SK-N-SH treated with all-trans-retinoic acid at 6 μM for 48 hours (cell line): ENCODE measurements around the gene TAPBP.

Experiments
- ATAC-seq: fragments of 200-7000 bp; cut with Tn5 transposase; 3 replicates; pipeline ENCODE4 v1.9.1; 2020; ENCODE audit warnings: mild to moderate bottlenecking, moderate library complexity
- ARNTL ChIP-seq: fragments of 450-650 bp; formaldehyde crosslinking; IDR thresholded peaks from 2 replicates; pipeline ENCODE4 v1.5.0; 2020; ENCODE audit warnings: low read depth, mild to moderate bottlenecking, moderate library complexity, borderline replicate concordance
- BACH2 ChIP-seq: fragments of 250-450 bp; sonication (Bioruptor Pico); IDR thresholded peaks from 2 replicates; pipeline ENCODE4 v1.9.0; 2021; ENCODE audit warnings: mild to moderate bottlenecking, borderline replicate concordance
- CREB5 ChIP-seq: fragments of 250-450 bp; sonication (Bioruptor Pico); IDR thresholded peaks from 2 replicates; pipeline ENCODE4 v1.5.1; 2020; ENCODE audit warnings: low read depth, mild to moderate bottlenecking, moderate library complexity
- CSRNP3 ChIP-seq: fragments of 250-450 bp; sonication (Bioruptor Pico); IDR thresholded peaks from 2 replicates; pipeline ENCODE4 v1.5.1; 2021; ENCODE audit warnings: mild to moderate bottlenecking, moderate library complexity
- ESRRG ChIP-seq: fragments of 250-450 bp; sonication (Bioruptor Pico); IDR thresholded peaks from 2 replicates; pipeline ENCODE4 v1.6.1; 2021; ENCODE audit warnings: mild to moderate bottlenecking
- GLIS3 ChIP-seq: fragments of 250-450 bp; sonication (Bioruptor Pico); IDR thresholded peaks from 2 replicates; pipeline ENCODE4 v1.5.0; 2020; ENCODE audit warnings: mild to moderate bottlenecking, moderate library complexity
- ISL1 ChIP-seq: fragments of 250-450 bp; sonication (Bioruptor Pico); IDR thresholded peaks from 2 replicates; pipeline ENCODE4 v2.1.2; 2022; ENCODE audit warnings: mild to moderate bottlenecking, moderate library complexity
- OSR1 ChIP-seq: fragments of 250-450 bp; sonication (Bioruptor Pico); IDR thresholded peaks from 2 replicates; pipeline ENCODE4 v1.8.0; 2022; ENCODE audit warnings: moderate library complexity, mild to moderate bottlenecking, inconsistent platforms
- PATZ1 ChIP-seq: fragments of 250-450 bp; sonication (Bioruptor Pico); IDR thresholded peaks from 2 replicates; pipeline ENCODE4 v1.8.0; 2020; ENCODE audit warnings: mild to moderate bottlenecking, moderate library complexity, borderline replicate concordance
- POU6F1 ChIP-seq: fragments of 250-450 bp; sonication (Bioruptor Pico); IDR thresholded peaks from 2 replicates; pipeline ENCODE4 v1.8.0; 2021; ENCODE audit warnings: low read depth, mild to moderate bottlenecking, moderate library complexity, borderline replicate concordance
- PPARA ChIP-seq: fragments of 250-450 bp; sonication (Bioruptor Pico); IDR thresholded peaks from 2 replicates; pipeline ENCODE4 v1.5.0; 2020; ENCODE audit warnings: mild to moderate bottlenecking, borderline replicate concordance
- RARB ChIP-seq: fragments of 250-450 bp; sonication (Bioruptor Pico); IDR thresholded peaks from 2 replicates; pipeline ENCODE4 v1.8.0; 2021; ENCODE audit warnings: mild to moderate bottlenecking, moderate library complexity
- TCF4 ChIP-seq: fragments of 250-450 bp; sonication (Bioruptor Pico); IDR thresholded peaks from 2 replicates; pipeline ENCODE4 v1.8.0; 2021; ENCODE audit warnings: mild to moderate bottlenecking, moderate library complexity, borderline replicate concordance
- TOX ChIP-seq: fragments of 250-450 bp; sonication (Bioruptor Pico); IDR thresholded peaks from 2 replicates; pipeline ENCODE4 v1.8.0; 2021; ENCODE audit warnings: mild to moderate bottlenecking, moderate library complexity, borderline replicate concordance
- TSHZ2 ChIP-seq: fragments of 250-450 bp; sonication (Bioruptor Pico); IDR thresholded peaks from 2 replicates; pipeline ENCODE4 v1.5.0; 2020; ENCODE audit warnings: mild to moderate bottlenecking, moderate library complexity
- ZC3H10 ChIP-seq: fragments of 250-450 bp; sonication (Bioruptor Pico); IDR thresholded peaks from 2 replicates; pipeline ENCODE4 v1.5.1; 2021; ENCODE audit warnings: mild to moderate bottlenecking, moderate library complexity
- ZFP3 ChIP-seq: fragments of 250-450 bp; sonication (Bioruptor Pico); IDR thresholded peaks from 2 replicates; pipeline ENCODE4 v1.5.0; 2020; ENCODE audit warnings: mild to moderate bottlenecking, moderate library complexity
- ZFP30 ChIP-seq: fragments of 450-650 bp; formaldehyde crosslinking; IDR thresholded peaks from 2 replicates; pipeline ENCODE4 v1.5.0; 2022; ENCODE audit warnings: mild to moderate bottlenecking, moderate library complexity
- ZNF565 ChIP-seq: fragments of 450-650 bp; formaldehyde crosslinking; conservative IDR thresholded peaks from 2 replicates; pipeline ENCODE4 v1.5.0; 2020; ENCODE audit warnings: low read depth, mild to moderate bottlenecking, moderate library complexity
- ZNF70 ChIP-seq: fragments of 450-650 bp; formaldehyde crosslinking; IDR thresholded peaks from 2 replicates; pipeline ENCODE4 v1.5.0; 2020; ENCODE audit warnings: mild to moderate bottlenecking, moderate library complexity
- ZNF8 ChIP-seq: fragments of 450-650 bp; formaldehyde crosslinking; IDR thresholded peaks from 2 replicates; pipeline ENCODE4 v1.5.0; 2020; ENCODE audit warnings: mild to moderate bottlenecking, moderate library complexity

TAPBP gene

GRCh38 chr6:33277663-33278391 is 36.1 kb downstream of the TAPBP start:
- ATAC-seq: peak; percentile 15
- TF ChIP-seq POU6F1 (CRISPR knock-in tag): no peak
- no peak for TF ChIP-seq ZNF70
- TF ChIP-seq ESRRG (CRISPR knock-in tag): no peak
- no peak for TF ChIP-seq CSRNP3 (CRISPR knock-in tag)
- TF ChIP-seq BACH2 (CRISPR knock-in tag): no peak
- no peak for TF ChIP-seq ZFP30
- TF ChIP-seq ZNF8: no peak
- TF ChIP-seq ISL1 (CRISPR knock-in tag): no peak
- no peak for TF ChIP-seq CREB5
- TF ChIP-seq TOX (CRISPR knock-in tag): no peak
- no peak for TF ChIP-seq RARB (CRISPR knock-in tag)
- no peak for TF ChIP-seq PATZ1
- TF ChIP-seq OSR1 (CRISPR knock-in tag): no peak
- TF ChIP-seq GLIS3: no peak
- TF ChIP-seq TCF4 (CRISPR knock-in tag): no peak

- ATAC-seq: peak; percentile 60
- TF ChIP-seq TSHZ2 (CRISPR knock-in tag) (peak; percentile 55; the same call in 1 of the 2 replicates), POU6F1 (CRISPR knock-in tag) (no peak), ZNF565 (CRISPR knock-in tag) (0 out of 2 replicates have a peak, but pooled peaks have one; percentile 43), ZNF8 (peak; percentile 21; the same call in 1 of the 2 replicates), RARB (CRISPR knock-in tag) (0 out of 2 replicates have a peak, but pooled peaks have one; percentile 55), ESRRG (CRISPR knock-in tag) (peak; percentile 74; the same call in 1 of the 2 replicates), PPARA (CRISPR knock-in tag) (no peak), PATZ1 (peak; percentile 85), ARNTL (no peak), GLIS3 (peak; percentile 87), ISL1 (CRISPR knock-in tag) (no peak), TOX (CRISPR knock-in tag) (peak; percentile 67), ZFP3 (peak; percentile 69), ZC3H10 (CRISPR knock-in tag) (peak; percentile 92), TCF4 (CRISPR knock-in tag) (no peak), CREB5 (no peak; the same call in 1 of the 2 replicates)
Measured at GRCh38 chr6:33276864-33277662, 36.8 kb downstream of the TAPBP start, which contains the start of gene B3GALT4. Gene B3GALT4 (plus strand): TSS chr6:33277123. CDS start chr6:33277420, 297 bp downstream.
